GM10248 (cell line): ENCODE data around the gene GHR.

Experiments
- CTCF ChIA-PET: fragments of 300-600 bp; sonication (Branson Sonifier 250); formaldehyde crosslinking; extraction: SDS; loops from one replicate; lab custom pipeline; 2021; ENCODE audit warnings: antibody characterized with exemption; lab: Yijun Ruan, JAX
- POLR2A ChIA-PET: fragments of 350-650 bp; sonication (Branson Sonifier 250); formaldehyde crosslinking; extraction: SDS; loops from one replicate; lab custom pipeline; 2020; ENCODE audit warnings: antibody characterized with exemption; lab: Yijun Ruan, JAX
- DNase-seq: peaks from one replicate; pipeline ENCODE4 v3.0.0; 2012; ENCODE audit errors: extremely low spot score
- CTCF ChIP-seq: IDR thresholded peaks from 2 replicates; pipeline ENCODE4 v1.5.1; 2012; ENCODE audit warnings: mild to moderate bottlenecking, low read depth; ENCODE audit errors: extremely low read depth, missing control alignments, control extremely low read depth

Gene GHR

GRCh38 chr5:42494414-42494813 is 71.2 kb downstream of the GHR start:
- TF ChIP-seq CTCF, result no peak
- DNase-seq, result no peak
- ChIA-PET POLR2A (no interaction called here), CTCF (interaction anchor here (1.7 to 3.7 kb wide), 2 partner anchors 10 to 26 kb away, joined by 3 to 13 read pairs; no protein-coding TSS in a partner anchor)

GRCh38 chr5:42495914-42496313 is 72.7 kb downstream of the GHR start:
- POLR2A ChIA-PET, result no interaction called here
- no peak for TF ChIP-seq CTCF
- CTCF ChIA-PET, result interaction anchor here (1.0 to 3.7 kb wide), 2 partner anchors 11 to 19 kb away, joined by 5 to 13 read pairs; no protein-coding TSS in a partner anchor
- DNase-seq, result no peak

- ChIA-PET POLR2A (no interaction called here), CTCF (interaction anchor here (3.7 kb wide), 1 partner anchor 12 kb away, joined by 13 read pairs; no protein-coding TSS in a partner anchor)
- no peak for TF ChIP-seq CTCF
- no peak for DNase-seq
Observed at GRCh38 chr5:42496397-42497156, 73.3 kb downstream of the GHR start.

- TF ChIP-seq CTCF, result no peak
- POLR2A ChIA-PET, result no interaction called here
- DNase-seq, result no peak
- CTCF ChIA-PET, result no interaction called here
Observed at GRCh38 chr5:42498000-42498399, 74.8 kb downstream of the GHR start.

- no peak for DNase-seq
- ChIA-PET CTCF (interaction anchor here (1.4 kb wide), 1 partner anchor 15 kb away, joined by 4 read pairs; no protein-coding TSS in a partner anchor), POLR2A (no interaction called here)
- no peak for TF ChIP-seq CTCF
Observed at GRCh38 chr5:42499016-42499415, 75.8 kb downstream of the GHR start.

- no peak for TF ChIP-seq CTCF
- CTCF ChIA-PET, result interaction anchor here (1.1 to 1.4 kb wide), 3 partner anchors 9 to 84 kb away, joined by 3 to 4 read pairs (median 3); no protein-coding TSS in a partner anchor
- no peak for DNase-seq
- POLR2A ChIA-PET, result no interaction called here
Observed at GRCh38 chr5:42500003-42500599, 76.9 kb downstream of the GHR start.
